ENCODE measurements around the gene MPDZ.
A peak's percentile ranks its signal among the peaks of the same experiment; 100 is the strongest.

MPDZ gene, protein sequence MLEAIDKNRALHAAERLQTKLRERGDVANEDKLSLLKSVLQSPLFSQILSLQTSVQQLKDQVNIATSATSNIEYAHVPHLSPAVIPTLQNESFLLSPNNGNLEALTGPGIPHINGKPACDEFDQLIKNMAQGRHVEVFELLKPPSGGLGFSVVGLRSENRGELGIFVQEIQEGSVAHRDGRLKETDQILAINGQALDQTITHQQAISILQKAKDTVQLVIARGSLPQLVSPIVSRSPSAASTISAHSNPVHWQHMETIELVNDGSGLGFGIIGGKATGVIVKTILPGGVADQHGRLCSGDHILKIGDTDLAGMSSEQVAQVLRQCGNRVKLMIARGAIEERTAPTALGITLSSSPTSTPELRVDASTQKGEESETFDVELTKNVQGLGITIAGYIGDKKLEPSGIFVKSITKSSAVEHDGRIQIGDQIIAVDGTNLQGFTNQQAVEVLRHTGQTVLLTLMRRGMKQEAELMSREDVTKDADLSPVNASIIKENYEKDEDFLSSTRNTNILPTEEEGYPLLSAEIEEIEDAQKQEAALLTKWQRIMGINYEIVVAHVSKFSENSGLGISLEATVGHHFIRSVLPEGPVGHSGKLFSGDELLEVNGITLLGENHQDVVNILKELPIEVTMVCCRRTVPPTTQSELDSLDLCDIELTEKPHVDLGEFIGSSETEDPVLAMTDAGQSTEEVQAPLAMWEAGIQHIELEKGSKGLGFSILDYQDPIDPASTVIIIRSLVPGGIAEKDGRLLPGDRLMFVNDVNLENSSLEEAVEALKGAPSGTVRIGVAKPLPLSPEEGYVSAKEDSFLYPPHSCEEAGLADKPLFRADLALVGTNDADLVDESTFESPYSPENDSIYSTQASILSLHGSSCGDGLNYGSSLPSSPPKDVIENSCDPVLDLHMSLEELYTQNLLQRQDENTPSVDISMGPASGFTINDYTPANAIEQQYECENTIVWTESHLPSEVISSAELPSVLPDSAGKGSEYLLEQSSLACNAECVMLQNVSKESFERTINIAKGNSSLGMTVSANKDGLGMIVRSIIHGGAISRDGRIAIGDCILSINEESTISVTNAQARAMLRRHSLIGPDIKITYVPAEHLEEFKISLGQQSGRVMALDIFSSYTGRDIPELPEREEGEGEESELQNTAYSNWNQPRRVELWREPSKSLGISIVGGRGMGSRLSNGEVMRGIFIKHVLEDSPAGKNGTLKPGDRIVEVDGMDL (N-terminal part only)

DNA sequence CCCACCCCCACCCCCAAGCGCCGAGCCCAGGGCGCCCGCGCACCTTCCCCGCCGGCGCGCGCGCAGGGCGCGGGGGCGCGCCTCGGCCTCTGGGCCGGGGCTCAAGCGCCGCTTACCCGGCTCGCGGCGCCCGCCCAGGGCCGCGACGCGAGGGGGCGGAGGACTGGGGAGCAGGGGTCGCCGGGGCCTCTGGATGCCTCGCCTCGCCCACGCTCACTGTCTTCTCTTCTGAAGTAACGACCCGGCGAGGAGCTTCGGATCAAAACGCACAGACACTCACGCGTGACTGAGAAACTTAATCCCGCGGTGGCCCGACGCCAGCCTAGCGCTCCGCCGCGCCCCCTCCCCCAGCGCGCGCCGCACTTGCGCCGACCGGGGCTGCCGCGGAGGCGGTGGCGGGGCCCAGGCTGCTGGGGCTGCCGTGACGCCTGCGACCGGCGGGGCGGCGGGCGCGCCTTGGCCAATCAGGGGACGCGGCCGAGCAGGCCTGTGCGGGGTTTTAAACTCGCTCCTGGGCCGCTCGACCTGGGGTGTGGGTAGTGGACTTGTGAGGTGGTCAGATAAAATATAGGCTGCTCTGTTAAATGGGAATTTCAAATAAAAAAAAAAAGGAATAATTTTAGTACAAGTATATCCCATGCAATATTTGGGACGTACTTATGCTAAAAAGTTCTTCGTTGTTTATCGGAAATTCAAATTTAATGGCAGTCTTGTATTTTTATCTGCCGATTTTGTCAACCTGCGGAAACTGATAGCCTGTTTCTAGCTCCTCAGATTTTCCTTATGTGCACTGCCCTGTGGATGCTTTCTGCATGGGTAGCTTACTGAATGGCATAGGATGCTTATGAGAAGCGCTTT lies at the start of gene MPDZ:
Gene MPDZ, minus strand, starts transcription at position 409 of the 858 bp plus-strand sequence. CDS start 29,377 bp downstream, outside the sequence.
- DNase-seq = peak; percentile 54

GRCh38 chr9:13324988-13325387 lies 45.5 kb upstream of the MPDZ start:
- no peak for DNase-seq

- DNase-seq = no peak
Observed at GRCh38 chr9:13322828-13323550, 43.5 kb upstream of the MPDZ start.

GRCh38 chr9:13318027-13318426 lies 38.5 kb upstream of the MPDZ start:
- no peak for DNase-seq

DNA sequence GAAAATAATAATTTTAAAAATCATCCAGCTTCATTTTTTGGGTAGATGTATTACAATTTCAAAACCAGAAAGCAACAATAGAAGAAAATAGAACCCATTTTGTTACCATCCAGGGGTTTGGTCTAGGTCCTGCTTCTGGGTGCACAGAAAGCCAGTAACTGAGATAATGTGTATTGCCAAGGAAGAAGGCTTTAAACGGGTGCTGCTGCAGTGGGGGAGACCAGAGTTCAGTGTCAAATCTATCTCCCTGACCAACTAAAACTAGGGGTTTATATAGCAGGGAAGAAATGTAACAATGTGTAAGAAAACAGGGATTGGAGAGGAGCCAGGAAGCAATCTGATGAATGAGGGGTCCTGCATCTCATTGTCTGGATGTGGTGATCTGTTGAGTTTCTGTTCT lies 17.5 kb upstream of the MPDZ start:
- no peak for DNase-seq

DNA sequence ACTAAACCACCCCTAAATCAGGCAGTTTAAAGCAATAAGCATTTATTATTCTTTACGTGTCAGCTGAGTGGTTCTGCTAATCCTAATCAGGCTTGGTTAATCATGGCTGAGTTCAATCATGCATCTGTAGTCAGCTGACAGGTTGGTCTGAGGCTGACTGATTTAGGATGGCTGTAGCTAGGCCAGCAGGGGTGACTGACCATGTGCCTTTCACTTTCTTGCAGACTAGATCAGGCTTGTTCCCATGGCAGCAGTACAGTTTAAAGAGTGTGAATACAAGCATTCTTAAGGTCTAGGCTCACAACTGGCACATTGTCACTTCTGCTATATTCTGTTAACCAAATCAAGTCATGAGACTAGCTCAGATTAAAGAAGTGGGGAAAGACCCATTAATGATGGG lies 16.1 kb upstream of the MPDZ start:
- DNase-seq = no peak

DNA sequence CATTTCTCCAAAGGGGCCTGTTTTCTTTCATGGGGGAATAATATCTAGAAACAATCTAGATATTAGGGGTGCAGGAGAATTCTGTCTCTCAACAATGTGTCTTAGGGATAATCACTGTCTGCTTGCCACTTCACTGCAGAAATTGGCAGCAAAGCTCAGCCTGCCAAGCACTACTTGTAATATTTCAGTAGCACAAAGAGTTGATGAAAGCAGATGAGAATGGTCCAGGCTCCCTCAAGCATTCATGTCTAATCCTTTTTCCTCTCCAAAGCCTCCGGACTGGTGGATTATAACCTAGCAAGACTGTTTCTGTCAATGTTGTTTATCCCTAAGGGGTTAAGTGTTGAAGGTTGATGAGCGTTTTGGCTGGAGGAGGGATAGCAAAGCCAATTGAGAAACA lies 13.3 kb upstream of the MPDZ start:
- no peak for DNase-seq

- no peak for DNase-seq
Observed at GRCh38 chr9:13292158-13292557, 12.7 kb upstream of the MPDZ start.

DNA sequence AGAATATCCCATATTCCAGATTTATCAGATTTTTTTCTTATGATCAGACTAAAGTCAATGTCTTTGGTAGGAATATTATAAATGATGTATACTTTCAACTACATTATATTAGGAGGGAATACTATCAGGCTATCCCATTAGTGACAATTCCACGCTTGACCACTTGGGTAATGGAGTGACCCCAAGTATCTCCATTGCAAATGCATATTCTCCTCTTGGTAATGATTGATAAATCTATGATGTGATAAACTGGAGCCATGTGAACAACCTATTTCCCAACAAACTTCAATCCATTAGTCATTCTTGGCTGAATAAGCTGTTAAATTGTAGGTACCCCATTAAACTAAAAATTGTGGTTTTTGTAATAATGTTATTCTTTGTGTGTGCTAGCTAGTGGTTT lies 12.2 kb upstream of the MPDZ start:
- no peak for DNase-seq

DNA sequence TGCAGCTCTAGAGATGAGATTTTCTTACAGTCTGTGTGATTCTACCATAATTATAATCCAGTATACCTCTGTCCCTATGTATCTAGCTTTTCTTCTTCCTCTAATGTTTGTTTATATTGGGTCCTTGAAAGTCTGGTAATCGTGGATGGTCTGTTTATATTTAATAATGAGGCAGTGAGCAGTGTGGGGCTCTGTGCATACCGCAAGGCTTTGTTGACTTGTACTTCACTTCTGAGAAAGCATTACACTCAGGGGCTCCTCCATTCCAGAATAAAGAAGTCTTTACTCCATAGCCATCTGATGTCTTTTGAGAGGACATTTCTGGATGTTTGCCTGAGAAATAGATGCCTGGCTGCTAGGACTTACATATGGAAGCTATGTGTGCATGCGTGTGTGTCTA lies 4.5 kb upstream of the MPDZ start:
- no peak for DNase-seq

DNA sequence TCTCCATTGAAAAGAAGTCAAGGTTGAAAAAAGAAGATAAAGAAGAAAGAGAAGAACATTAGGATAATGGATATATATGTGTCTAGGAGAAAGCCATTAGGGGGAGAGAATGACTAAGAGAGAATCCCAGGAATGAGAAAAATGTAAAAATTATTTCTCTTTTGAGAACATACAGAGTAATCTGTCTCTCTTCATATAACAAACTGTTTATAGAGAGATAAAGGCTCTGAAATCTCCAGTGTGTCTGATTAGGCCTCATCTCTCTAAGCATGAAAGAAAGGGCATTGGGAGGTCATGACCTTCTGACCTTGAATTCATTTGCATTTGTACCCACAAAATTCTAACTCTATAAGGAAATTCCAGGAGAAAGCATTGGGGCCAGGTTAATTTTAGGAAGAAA lies 3.5 kb upstream of the MPDZ start:
- DNase-seq = no peak

- no peak for DNase-seq
Observed at GRCh38 chr9:13281356-13282016, 2.0 kb upstream of the MPDZ start.

DNA sequence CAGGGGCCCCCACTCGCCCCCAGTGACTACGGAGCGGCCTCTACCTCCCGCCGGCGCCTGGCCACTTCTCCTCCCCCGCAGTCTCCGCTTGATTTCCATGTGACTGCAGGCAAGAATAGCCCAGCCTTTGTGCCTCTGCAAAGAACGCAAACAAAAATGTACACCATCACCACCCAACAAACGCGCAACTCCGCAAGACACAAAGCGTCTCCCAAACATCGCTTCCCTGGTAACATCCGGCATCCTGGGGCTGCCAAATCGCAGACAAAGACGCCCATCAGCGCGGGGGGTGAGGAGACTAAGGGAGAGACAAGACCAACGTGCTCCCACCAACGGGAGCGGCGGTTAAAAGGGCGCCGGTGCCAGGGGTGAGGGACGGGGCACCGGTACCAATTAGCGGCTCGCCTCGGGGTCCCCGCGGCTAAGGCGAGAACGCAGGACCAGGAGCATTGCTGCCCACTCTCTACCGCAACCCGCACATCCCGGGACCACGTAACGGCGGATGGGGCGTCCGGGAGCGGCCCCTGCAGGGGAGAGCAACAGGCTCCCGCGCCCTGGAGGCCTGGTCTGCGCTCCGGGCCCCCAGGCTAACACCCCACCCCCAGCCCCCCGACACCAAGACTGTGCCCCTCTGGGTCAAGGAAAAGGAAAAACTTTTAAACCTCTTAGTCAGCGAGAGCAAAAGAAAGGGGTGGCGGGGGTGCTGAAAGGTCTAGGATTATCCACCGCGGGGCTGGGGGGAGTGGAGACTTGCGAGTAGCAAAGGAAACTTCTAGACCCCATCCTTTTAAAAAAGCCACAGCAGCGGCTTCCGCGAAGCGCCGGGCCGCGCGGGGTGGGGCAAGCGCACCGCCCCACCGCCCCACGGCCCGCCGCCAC lies 885 bp downstream of the MPDZ start:
- DNase-seq = peak; percentile 44

- DNase-seq = no peak
Observed at GRCh38 chr9:13278023-13278367, 1.5 kb downstream of the MPDZ start.

DNA sequence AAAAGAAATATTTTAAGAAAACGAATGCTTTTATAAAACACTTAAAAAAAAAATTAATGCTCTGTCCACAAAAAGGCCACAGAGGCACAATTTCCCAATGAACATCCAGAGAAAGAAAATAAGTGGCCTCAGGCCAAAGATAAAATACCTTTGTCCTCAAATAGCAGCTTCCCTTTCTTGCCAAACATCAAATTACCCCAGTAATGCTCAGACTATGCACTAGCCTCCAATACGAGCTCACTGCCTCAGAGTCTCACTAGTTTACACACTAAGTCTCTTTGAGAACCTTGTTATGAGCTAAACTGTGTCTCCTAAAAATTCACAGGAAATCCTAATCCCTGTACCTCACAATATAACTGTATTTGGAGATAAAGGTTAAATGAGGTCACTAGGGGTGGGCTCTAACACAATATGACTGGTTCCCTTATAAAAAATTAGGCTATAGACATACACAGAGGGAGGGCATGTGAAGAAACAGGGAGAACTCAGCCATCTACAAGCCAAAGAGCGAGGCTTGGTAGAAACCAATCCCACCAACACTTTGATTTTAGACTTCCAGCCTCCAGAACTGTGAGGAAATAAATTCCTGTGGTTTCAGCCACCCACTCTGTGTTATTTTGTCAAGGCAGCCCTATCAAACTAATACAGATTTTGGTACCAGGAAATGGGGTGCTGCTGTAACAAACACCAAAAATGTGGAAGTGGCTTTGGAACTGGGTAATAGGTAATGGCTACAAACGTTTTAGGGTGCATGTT lies 4.4 kb downstream of the MPDZ start:
- DNase-seq = no peak

DNA sequence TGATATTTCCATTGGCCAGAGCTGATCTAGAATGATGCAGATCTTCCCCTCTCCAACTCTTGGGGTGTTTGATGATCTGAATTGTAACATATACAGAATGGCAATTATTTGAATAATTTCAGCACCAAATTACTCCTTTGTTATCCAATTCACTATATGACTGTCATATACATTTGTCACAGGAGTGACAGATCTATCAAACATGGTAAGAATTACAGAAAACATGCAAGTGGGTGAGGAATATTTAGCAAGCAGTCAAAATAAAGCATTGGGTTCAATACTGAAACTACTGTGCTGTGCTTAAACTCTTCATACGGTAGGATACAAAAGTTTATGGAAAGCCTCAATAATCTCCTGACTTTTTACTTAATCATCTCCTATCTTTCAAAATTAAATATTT lies 8.8 kb downstream of the MPDZ start:
- DNase-seq = no peak

DNA sequence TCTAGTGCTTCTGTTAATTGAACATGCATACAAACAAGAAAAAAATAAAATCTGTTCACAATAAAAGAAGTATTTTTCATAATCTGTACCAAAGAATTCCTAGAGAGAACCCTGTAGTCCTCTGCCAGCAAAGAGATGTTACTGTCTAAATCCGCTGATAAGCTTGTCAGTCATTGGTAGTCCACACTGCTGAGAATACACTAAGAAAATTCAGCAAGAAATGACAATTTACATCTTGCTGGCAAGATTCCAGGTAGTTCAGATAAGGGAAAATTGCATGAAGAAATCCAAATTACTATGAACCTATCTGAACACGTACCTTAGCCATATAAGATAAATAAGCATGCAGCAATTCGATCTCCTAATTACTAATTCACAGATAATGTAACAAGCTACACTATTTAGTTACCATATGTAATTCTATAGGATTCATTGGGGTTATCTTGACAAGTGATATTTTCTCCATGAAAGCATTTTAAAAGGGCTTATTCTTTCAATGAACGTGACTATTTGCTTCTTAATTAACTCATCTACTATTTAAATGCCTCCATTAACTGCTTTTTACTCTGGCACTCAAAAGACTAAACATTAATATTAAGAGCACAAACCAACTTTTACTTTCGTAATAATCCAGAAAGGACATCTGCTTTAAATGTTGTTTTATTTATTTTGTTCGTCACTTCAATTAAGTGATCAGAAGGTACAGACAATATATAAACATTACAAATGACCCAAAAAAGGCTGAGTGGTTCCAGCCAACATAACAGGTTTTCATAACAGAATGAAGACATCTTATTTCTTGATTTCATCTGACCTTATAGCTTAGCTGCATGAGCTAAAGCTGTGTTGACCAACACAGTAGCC lies 9.7 kb downstream of the MPDZ start:
- no peak for DNase-seq

DNA sequence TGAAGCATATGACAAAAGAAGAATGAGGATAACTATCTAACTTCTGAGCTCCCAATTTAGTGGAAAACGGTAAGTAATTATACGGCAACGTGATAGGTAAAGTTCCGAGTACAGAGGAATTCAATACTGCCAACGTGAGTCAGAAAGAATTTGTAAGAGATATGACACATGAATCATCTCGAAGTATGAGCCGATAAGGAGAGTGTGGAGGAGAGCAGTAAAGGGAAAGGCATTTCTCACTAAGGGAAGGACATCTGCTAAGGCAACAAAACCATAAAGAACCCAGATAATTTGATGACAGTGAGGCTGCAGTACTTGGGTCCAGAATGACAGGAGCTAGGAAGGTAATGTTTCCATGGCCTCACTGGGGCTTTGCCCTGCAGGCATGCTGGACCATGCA lies 11.0 kb downstream of the MPDZ start:
- no peak for DNase-seq

All from NCI-H510A (cell line).